Testis (tissue), 2 donors: ENCODE data around the gene RET.

ENCODE experiments used
- POLR2A ChIP-seq: fragments of 450-650 bp; IDR thresholded peaks from one replicate; pipeline ENCODE4 v1.6.1; 2017; ENCODE audit warnings: antibody characterized with exemption, mild to moderate bottlenecking, moderate library complexity
- TF ChIP-seq, protein P1 (sequence below), 3 experiments: fragments of 450-650 bp in 2 of 3; fragments of 200-600 bp in 1 of 3; sonication (generic) in 1 of 3; IDR thresholded peaks; one replicate each; pipeline ENCODE4 v1.5.1; 2016 to 2019; ENCODE audit warnings: antibody characterized with exemption in 3 of 3, mild to moderate bottlenecking in 2 of 3, moderate library complexity in 1 of 3

DNA sequence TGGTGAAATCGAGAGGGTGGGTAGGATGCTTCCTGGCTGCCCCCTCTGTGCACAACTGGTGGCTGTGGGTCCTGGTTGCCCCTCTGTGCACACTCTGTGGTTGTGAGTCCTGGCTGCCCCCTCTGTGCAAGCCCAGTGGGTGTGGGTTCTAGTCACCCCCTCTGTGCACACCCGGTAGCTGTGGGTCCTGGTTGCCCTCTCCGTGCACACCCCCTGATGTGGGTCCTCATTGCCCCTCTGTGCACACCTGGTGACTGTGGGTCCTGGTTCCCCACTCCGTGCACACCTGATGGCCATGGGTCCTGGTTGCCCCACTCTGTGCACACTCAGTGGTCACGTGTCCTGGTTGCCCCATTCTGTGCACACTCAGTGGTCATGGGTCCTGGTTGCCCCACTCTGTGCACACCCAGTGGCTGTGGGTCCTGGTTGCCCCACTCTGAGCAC is 20.3 kb upstream of the RET start:
- no peak for TF ChIP-seq POLR2A
- TF ChIP-seq, protein P1, sequence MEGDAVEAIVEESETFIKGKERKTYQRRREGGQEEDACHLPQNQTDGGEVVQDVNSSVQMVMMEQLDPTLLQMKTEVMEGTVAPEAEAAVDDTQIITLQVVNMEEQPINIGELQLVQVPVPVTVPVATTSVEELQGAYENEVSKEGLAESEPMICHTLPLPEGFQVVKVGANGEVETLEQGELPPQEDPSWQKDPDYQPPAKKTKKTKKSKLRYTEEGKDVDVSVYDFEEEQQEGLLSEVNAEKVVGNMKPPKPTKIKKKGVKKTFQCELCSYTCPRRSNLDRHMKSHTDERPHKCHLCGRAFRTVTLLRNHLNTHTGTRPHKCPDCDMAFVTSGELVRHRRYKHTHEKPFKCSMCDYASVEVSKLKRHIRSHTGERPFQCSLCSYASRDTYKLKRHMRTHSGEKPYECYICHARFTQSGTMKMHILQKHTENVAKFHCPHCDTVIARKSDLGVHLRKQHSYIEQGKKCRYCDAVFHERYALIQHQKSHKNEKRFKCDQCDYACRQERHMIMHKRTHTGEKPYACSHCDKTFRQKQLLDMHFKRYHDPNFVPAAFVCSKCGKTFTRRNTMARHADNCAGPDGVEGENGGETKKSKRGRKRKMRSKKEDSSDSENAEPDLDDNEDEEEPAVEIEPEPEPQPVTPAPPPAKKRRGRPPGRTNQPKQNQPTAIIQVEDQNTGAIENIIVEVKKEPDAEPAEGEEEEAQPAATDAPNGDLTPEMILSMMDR (IDR thresholded peaks at IDR 0.05) = no peak
